Measurements from ENCODE around the gene RAD17. TPM values are rescaled to one million over a fixed set of nuclear protein-coding genes. Genes with fewer than 3 reads are reported as not detected.
"Not testable (repeated sequence)": the region's sequence is repeated elsewhere in the genome, so short reads cannot be mapped to it uniquely, and the experiment has no call there.

Gene RAD17
- total RNA-seq, 4 donors from 2014 or later = 13.0 to 21.1 (median 15.0) TPM

- DNase-seq (ENCODE audit: low spot score in 2 of 2) = no peak
- H3K36me3 ChIP-seq = no peaks in the 10 kb centered on the region
- H3K4me3 ChIP-seq = no peak overlapping the region
- H3K9me3 ChIP-seq = no peaks in the 10 kb centered on the region
- H3K27me3 ChIP-seq = no peaks in the 10 kb centered on the region
- WGBS = 78% methylated on average over 8 of the region's 8 CpGs
- no peak for TF ChIP-seq CTCF (IDR thresholded peaks at IDR 0.05)
- TF ChIP-seq POLR2AphosphoS5 (IDR thresholded peaks at IDR 0.05) = no peak
- TF ChIP-seq EP300 (IDR thresholded peaks at IDR 0.05) = no peak
- TF ChIP-seq POLR2A (IDR thresholded peaks at IDR 0.05) = no peak
- H3K4me1 ChIP-seq = no peaks in the 10 kb centered on the region
- H3K27ac ChIP-seq = no peak overlapping the region
Measured at GRCh38 chr5:69449511-69449910, 79.9 kb downstream of the RAD17 start.

- no peaks in the 10 kb centered on the region for H3K4me1 ChIP-seq
- no peak for DNase-seq (ENCODE audit: low spot score in 2 of 2)
- 86% methylated on average over 1 of the region's 1 CpG for WGBS
- no peaks in the 10 kb centered on the region for H3K27me3 ChIP-seq
- H3K36me3 ChIP-seq = no peaks in the 10 kb centered on the region
- no peak overlapping the region for H3K27ac ChIP-seq
- no peak overlapping the region for H3K4me3 ChIP-seq
- TF ChIP-seq CTCF (IDR thresholded peaks at IDR 0.05) (no peak), POLR2A (IDR thresholded peaks at IDR 0.05) (no peak), POLR2AphosphoS5 (IDR thresholded peaks at IDR 0.05) (no peak), EP300 (IDR thresholded peaks at IDR 0.05) (no peak)
- H3K9me3 ChIP-seq = no peaks in the 10 kb centered on the region
Measured at GRCh38 chr5:69450116-69450515, 80.5 kb downstream of the RAD17 start.

- not testable (repeated sequence) for H3K4me3 ChIP-seq; H3K9me3 ChIP-seq; H3K4me1 ChIP-seq; DNase-seq (ENCODE audit: low spot score in 2 of 2); H3K36me3 ChIP-seq; H3K27me3 ChIP-seq; H3K27ac ChIP-seq
- WGBS = 95% methylated on average over 8 of the region's 8 CpGs
Measured at GRCh38 chr5:69450527-69450926, 80.9 kb downstream of the RAD17 start.

GRCh38 chr5:69451941-69452647 lies 82.5 kb downstream of the RAD17 start:
- no peak overlapping the region for H3K27ac ChIP-seq
- WGBS = 82% methylated on average over 4 of the region's 4 CpGs

GRCh38 chr5:69453487-69453886 lies 83.9 kb downstream of the RAD17 start:
- H3K27ac ChIP-seq; H3K27me3 ChIP-seq; H3K36me3 ChIP-seq; DNase-seq (ENCODE audit: low spot score in 2 of 2); H3K4me3 ChIP-seq; H3K4me1 ChIP-seq; H3K9me3 ChIP-seq: not testable (repeated sequence)
- 90% methylated on average over 3 of the region's 3 CpGs for WGBS

More at GRCh38 chr5:69451941-69452647, 82.5 kb downstream of the RAD17 start:
- H3K27me3 ChIP-seq = no peaks in the 10 kb centered on the region
- H3K36me3 ChIP-seq = no peaks in the 10 kb centered on the region
- no peaks in the 10 kb centered on the region for H3K9me3 ChIP-seq
- TF ChIP-seq CTCF (IDR thresholded peaks at IDR 0.05) (no peak), POLR2AphosphoS5 (IDR thresholded peaks at IDR 0.05) (no peak), EP300 (IDR thresholded peaks at IDR 0.05) (no peak), POLR2A (IDR thresholded peaks at IDR 0.05) (no peak)
- no peak for DNase-seq (ENCODE audit: low spot score in 2 of 2)
- no peak overlapping the region for H3K4me3 ChIP-seq
- H3K4me1 ChIP-seq = no peaks in the 10 kb centered on the region

- Histone ChIP-seq H3K27me3 (no peaks in the 10 kb centered on the region), H3K36me3 (no peaks in the 10 kb centered on the region), H3K4me3 (no peak overlapping the region), H3K27ac (no peak overlapping the region), H3K4me1 (no peaks in the 10 kb centered on the region), H3K9me3 (no peaks in the 10 kb centered on the region)
- 59% methylated on average over 8 of the region's 8 CpGs for WGBS
- no peak for DNase-seq (ENCODE audit: low spot score in 2 of 2)
- TF ChIP-seq CTCF (IDR thresholded peaks at IDR 0.05) (no peak), POLR2AphosphoS5 (IDR thresholded peaks at IDR 0.05) (no peak), EP300 (IDR thresholded peaks at IDR 0.05) (no peak)
Measured at GRCh38 chr5:69454460-69455249, 85.0 kb downstream of the RAD17 start.

- DNase-seq (ENCODE audit: low spot score in 2 of 2); H3K4me1 ChIP-seq; H3K27ac ChIP-seq; H3K4me3 ChIP-seq; H3K27me3 ChIP-seq; H3K36me3 ChIP-seq; H3K9me3 ChIP-seq: not testable (repeated sequence)
- 78% methylated on average over 7 of the region's 7 CpGs for WGBS
Measured at GRCh38 chr5:69455428-69455988, 85.9 kb downstream of the RAD17 start.
